Activated B cell treated with CpG ODN at 0.5 μM for 24 hours (primary cell): ENCODE results near the gene TMEM215. TPM values are rescaled to one million over a fixed set of nuclear protein-coding genes. Genes with fewer than 3 reads are reported as not detected.

Experiments
- ATAC-seq: fragments of 200-7000 bp; cut with Tn5 transposase; one replicate; pipeline ENCODE4 v1.10.0; 2021; ENCODE audit warnings: low read depth, mild to moderate bottlenecking, moderate library complexity
- CTCF ChIA-PET: fragments of 350-600 bp; sonication (Branson Sonifier 250); formaldehyde crosslinking; loops from one replicate; lab custom pipeline; 2021; ENCODE audit warnings: antibody characterized with exemption; lab: Charles Lee
- POLR2A ChIA-PET: fragments of 350-600 bp; sonication (Branson Sonifier 250); formaldehyde crosslinking; loops from one replicate; lab custom pipeline; 2021; ENCODE audit warnings: antibody characterized with exemption; lab: Charles Lee
- DNase-seq: peaks from one replicate; pipeline ENCODE4 v3.0.0; 2022
- H3K27ac Mint-ChIP-seq: one replicate; pipeline ENCODE4 v1.8.0; 2020; ENCODE audit warnings: mixed read lengths
- H3K27me3 Mint-ChIP-seq: one replicate; pipeline ENCODE4 v1.8.0; 2021; ENCODE audit warnings: mixed read lengths
- H3K36me3 Mint-ChIP-seq: one replicate; pipeline ENCODE4 v1.8.0; 2021; ENCODE audit warnings: low read depth, mixed read lengths
- H3K4me1 Mint-ChIP-seq: one replicate; pipeline ENCODE4 v1.8.0; 2021; ENCODE audit warnings: mixed read lengths
- H3K4me3 Mint-ChIP-seq: one replicate; pipeline ENCODE4 v1.8.0; 2020; ENCODE audit warnings: mild to moderate bottlenecking, mixed read lengths
- H3K9me3 Mint-ChIP-seq: one replicate; pipeline ENCODE4 v1.8.0; 2020; ENCODE audit warnings: mixed read lengths
- CTCF ChIP-seq: fragments of 200-600 bp; IDR thresholded peaks from one replicate; pipeline ENCODE4 v1.8.0; 2022; ENCODE audit warnings: antibody characterized with exemption, mild to moderate bottlenecking
- intact Hi-C: fragments of 100-400 bp; cut with micrococcal nuclease; formaldehyde crosslinking; loops from one replicate; pipeline ENCODE4 v1.15.1; 2024
- total RNA-seq: library from RNA; stranded (reverse); gene quantifications from 2 replicates; pipeline ENCODE4 v1.2.3, GENCODE V29; 2022

TMEM215 gene
- total RNA-seq, 1 donor from 2014 or later = not detected

- intact Hi-C loops = no loop called here
- CTCF ChIA-PET = no interaction called here
- H3K4me1 Mint-ChIP-seq = no peaks in the 10 kb centered on the region
- no peaks in the 10 kb centered on the region for H3K36me3 Mint-ChIP-seq
- no peak for DNase-seq
- H3K9me3 Mint-ChIP-seq = no peaks in the 10 kb centered on the region
- POLR2A ChIA-PET = no interaction called here
- H3K27me3 Mint-ChIP-seq = peaks cover 21% of the 10 kb centered on the region
- TF ChIP-seq CTCF = no peak
- H3K4me3 Mint-ChIP-seq = no peak overlapping the region
- H3K27ac Mint-ChIP-seq = no peak overlapping the region
- ATAC-seq = no peak
Observed at GRCh38 chr9:32825203-32825602, 41.9 kb downstream of the TMEM215 start.

GRCh38 chr9:32828861-32829260 is 45.5 kb downstream of the TMEM215 start:
- ChIA-PET POLR2A (no interaction called here), CTCF (no interaction called here)
- Mint-ChIP-seq H3K36me3 (no peaks in the 10 kb centered on the region), H3K4me3 (no peak overlapping the region), H3K4me1 (no peaks in the 10 kb centered on the region), H3K9me3 (no peaks in the 10 kb centered on the region), H3K27me3 (peaks cover 20% of the 10 kb centered on the region), H3K27ac (no peak overlapping the region)
- intact Hi-C loops = no loop called here
- ATAC-seq = no peak
- no peak for DNase-seq
- TF ChIP-seq CTCF = no peak

- intact Hi-C loops = no loop called here
- Mint-ChIP-seq H3K9me3 (no peaks in the 10 kb centered on the region), H3K4me3 (no peak overlapping the region), H3K27ac (no peak overlapping the region), H3K4me1 (no peaks in the 10 kb centered on the region), H3K36me3 (no peaks in the 10 kb centered on the region), H3K27me3 (peaks cover 8% of the 10 kb centered on the region)
- CTCF ChIA-PET = no interaction called here
- DNase-seq (no peak), ATAC-seq (no peak)
- no peak for TF ChIP-seq CTCF
- POLR2A ChIA-PET = no interaction called here
Observed at GRCh38 chr9:32832346-32832745, 49.0 kb downstream of the TMEM215 start.

Other genes starting within 250 kb of the TMEM215 start
- 15.9 and 17.1 TPM in 2 replicates for gene SMIM27, start 231.2 kb upstream of the TMEM215 start, total RNA-seq
- 14.7 and 15.6 TPM in 2 replicates for gene TOPORS, start 231.0 kb upstream of the TMEM215 start, total RNA-seq
- gene NDUFB6, start 210.4 kb upstream of the TMEM215 start, total RNA-seq = 25.8 and 34.4 TPM in 2 replicates
- not detected in 2 replicates for gene TAF1L, start 147.9 kb upstream of the TMEM215 start, total RNA-seq
- gene APTX, start 218.1 kb downstream of the TMEM215 start, total RNA-seq = 27.4 and 29.7 TPM in 2 replicates
- 107 and 117 TPM in 2 replicates for gene DNAJA1, start 241.7 kb downstream of the TMEM215 start, total RNA-seq